GM21515 (cell line): ENCODE data around the gene FFAR3.

Experiments used
- ATAC-seq: cut with Tn5 transposase; IDR thresholded peaks from one replicate; pipeline ENCODE4 v1.9.1; 2021; ENCODE audit not compliant: unreplicated experiment

Gene FFAR3

DNA sequence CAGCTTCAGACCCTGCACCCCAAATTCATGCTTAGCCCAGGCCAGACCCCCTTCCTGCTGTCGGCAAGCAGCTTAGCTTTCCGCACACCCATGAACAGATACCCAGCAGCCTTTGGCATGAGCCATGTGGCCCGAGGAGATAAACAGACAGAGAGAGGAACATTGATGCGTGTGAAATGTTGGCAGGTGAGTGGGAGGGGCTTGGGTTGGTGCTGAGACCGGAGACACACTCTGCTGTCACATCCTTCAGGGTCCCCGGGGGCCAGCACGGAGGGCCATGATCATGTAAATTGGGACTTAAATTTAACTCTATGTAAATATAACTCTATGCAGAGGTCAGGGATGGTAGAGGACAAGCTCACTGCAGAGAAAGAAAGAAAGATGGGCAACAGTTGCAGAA is 27.8 kb upstream of the FFAR3 start:
- peak; percentile 40 for ATAC-seq

DNA sequence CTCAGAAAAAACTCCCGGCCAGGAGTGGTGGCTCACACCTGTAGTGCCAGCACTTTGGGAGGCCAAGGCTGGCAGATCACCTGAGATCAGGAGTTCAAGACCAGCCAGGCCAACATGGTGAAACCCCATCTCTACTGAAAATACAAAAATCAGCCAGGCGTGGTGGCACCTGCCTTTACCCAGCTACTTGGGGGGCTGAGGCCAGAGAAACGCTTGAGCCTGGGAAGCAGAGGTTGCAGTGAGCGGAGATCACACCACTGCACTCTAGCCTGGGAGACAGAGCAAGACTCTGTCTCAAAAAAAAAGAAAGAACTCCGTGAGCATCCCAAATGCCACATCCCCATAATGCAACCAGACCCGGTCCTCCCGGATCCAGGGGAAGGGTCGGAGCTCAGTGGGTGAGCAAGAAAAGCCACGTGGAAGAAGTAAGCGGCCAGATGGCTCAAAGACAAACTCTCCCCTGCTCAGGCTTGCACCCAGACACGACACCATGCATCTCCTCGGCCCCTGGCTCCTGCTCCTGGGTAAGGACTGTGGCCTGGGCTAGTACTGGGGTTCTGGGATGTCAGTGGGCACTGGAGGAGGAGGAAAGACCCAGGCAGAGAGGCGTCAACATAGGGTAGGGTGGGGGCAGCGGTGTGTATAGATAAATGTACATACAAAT is 26.6 kb upstream of the FFAR3 start:
- no peak for ATAC-seq

DNA sequence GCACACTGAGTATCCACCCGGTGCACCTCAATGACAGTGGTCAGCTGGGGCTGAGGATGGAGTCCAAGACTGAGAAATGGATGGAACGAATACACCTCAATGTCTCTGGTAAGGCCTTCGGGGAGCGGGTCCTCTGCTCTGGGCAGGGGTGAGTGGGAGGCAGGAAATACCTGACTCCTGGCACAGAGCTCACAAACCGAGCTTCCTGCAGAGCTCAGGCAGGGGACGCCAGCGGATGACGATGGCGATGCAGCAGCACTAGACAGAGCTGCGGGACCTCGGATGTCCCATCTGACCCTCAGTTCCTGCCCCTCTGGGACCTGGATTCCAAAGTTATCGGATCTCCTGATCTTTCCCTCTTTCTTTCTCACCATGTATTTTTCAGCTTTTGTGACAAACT is 25.4 kb upstream of the FFAR3 start:
- no peak for ATAC-seq

DNA sequence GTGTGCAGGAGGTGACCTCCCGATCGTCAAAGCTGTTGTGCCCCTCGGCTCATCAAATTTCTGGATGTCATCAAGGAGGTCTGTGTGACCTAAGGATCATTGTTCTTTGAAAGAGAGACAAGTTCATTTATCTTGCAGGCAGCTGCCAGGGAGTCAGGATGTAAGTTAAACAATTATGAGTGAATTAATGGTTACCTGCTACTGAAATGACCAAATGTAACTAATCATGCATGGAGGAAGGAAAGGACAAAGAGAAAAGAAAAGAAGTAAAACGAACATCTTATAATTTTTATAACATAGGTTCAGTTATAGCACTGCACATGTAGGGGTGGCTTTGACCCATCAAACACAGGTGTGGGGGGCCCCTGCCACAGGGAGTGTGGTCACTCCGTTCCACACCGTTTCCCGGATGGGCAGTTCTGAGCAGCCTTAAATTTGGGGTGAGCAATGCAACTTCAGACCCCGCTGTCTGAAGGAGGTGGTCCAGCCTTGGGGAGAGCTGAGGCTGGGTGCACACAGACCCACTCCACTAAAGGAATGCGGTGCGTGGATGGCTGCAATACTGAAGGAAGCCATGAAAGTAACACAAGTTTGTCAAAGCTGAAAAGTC is 24.0 kb upstream of the FFAR3 start:
- ATAC-seq, result no peak

DNA sequence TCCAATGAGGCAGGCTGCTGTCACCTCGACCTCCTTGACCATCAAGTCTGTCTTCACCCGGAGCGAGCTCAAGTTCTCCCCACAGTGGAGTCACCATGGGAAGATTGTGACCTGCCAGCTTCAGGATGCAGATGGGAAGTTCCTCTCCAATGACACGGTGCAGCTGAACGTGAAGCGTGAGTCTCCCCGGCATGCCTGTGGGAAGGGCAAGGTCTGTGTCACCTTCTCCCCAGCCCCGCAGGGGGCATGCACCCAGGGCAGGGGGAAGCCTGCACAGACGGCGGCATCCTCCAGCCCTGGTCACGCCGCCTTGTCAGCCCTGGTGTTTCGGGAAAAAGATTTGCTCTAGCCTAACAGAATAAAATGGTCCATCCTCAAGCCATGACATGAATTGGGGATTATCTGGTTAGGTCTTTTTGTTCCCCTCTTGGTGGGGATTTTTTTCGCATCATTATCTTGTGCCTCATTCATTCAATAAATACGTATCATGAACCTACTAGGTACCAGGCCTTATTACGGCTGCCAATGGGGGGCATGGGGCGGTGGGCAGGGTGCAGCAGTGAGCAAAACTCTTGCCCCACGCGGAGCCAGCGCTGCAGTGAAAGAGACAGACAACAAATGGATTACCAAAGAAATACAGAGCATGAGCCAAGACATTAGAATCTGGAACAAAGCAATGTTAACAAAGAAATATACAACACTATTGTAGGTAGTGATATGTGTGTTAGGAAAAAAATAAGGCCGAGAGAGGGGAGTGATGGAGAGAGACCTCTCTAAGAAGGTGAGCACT is 21.9 kb upstream of the FFAR3 start:
- no peak for ATAC-seq

DNA sequence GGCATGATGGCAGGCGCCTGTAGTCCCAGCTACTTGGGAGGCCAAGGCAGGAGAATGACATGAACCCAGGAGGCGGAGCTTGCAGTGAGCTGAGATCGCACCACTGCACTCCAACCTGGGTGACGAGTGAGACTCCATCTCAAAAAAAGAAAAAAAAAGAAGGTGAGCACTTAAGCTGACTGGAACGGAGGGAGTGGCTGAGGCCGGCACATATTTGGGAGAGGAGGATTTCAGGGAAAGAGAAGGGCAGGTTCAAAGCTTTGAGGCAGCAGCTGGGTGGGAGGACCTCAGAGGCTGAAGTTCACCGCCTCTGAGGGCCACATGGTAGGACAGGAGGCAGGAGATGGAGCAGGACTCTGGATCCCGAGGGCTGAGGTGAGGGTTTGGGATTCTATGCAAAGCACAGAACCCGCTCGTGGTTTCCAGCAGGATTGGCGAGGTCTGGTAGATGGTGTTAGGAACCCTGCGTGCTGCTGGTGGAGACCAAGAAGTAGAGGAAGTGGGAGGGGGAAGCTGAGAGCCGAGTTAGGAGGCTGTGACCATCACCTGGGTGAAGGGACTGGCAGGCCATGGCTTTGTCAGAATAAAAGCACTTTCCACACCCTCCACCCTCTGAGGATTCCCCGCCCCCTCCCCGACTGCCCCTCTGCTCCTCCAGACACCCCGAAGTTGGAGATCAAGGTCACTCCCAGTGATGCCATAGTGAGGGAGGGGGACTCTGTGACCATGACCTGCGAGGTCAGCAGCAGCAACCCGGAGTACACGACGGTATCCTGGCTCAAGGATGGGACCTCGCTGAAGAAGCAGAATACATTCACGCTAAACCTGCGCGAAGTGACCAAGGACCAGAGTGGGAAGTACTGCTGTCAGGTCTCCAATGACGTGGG is 20.9 kb upstream of the FFAR3 start:
- ATAC-seq, result no peak

DNA sequence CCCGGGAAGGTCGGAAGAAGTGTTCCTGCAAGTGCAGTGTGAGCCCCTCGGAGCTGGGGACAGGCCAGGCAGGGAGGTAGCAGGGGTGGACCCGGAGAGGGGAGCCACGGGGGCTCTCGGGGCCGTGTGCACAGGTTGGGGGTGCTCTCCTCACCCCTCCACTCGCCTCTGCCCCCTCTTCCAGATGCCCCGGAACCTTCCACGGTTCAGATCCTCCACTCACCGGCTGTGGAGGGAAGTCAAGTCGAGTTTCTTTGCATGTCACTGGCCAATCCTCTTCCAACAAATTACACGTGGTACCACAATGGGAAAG is 20.3 kb upstream of the FFAR3 start:
- ATAC-seq, result no peak

DNA sequence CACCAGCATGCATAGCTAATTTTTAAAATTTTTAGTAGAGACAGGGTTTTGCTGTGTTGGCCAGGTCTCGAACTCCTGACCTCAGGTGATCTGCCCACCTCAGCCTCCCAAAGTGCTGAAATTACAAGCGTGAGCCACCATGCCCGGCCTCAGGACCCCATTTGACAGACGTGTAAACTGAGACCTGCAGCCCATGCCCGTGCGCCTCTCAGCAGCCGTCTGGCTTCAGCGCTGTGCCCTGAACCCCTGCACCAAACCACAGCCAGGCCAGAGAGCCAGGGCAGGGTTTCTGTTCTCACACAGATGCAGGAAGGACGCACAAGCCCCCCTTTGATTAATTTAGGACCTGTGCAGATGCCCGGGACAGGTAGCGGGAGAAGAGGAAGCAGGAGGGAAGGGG is 17.8 kb upstream of the FFAR3 start:
- ATAC-seq, result no peak

DNA sequence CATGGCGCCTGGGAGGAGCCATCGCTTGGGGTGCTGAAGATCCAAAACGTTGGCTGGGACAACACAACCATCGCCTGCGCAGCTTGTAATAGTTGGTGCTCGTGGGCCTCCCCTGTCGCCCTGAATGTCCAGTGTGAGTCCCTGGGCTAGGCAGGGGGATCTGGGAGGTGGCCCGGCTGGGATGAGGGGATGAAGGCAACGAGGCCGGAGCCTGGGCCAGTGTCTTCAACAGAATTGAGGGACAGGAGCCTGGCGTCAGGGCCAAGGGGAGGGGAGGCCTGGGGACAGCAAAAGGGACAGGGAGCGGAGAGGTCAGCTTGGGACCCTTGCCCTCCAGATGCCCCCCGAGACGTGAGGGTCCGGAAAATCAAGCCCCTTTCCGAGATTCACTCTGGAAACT is 17.3 kb upstream of the FFAR3 start:
- no peak for ATAC-seq

DNA sequence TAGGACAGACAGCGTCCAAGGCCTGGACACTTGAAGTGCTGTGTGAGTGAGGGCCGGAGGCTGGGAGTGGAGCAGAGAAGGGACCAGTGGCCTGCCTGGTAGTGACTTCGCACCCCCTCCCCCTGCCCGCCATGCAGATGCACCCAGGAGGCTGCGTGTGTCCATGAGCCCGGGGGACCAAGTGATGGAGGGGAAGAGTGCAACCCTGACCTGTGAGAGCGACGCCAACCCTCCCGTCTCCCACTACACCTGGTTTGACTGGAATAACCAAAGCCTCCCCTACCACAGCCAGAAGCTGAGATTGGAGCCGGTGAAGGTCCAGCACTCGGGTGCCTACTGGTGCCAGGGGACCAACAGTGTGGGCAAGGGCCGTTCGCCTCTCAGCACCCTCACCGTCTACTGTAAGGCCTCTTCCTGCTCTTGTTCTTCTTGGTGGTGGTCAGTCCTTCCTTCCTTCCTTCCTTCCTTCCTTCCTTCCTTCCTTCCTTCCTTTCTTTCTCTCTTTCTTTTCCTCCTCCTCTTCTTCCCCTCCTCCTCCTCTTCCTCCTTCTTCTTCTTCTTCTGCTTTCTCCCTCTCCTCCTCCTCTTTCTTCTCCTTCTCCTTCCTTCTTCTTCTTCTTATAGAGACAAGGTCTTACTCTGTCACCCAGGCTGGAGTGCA is 16.6 kb upstream of the FFAR3 start:
- no peak for ATAC-seq

DNA sequence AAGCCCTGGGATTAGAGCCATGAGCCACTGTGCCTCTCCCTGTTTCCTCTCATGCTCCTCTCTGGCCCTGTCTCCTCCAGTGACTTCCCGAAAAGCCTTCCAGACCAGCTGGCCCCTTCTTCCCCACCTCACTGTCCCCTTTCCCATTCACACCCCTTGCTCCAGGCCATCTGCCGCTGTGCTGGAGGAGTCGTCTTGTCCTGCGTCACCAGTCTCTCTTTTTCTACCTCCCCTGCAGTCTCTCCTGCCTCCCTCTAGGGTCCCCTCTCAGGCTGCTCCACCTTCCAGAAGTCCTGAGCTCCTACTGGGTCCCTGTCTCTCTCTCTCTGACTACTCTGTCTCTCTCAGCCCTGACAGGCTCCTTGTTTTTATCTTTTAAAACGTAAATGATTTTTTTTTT is 15.8 kb upstream of the FFAR3 start:
- no peak for ATAC-seq

DNA sequence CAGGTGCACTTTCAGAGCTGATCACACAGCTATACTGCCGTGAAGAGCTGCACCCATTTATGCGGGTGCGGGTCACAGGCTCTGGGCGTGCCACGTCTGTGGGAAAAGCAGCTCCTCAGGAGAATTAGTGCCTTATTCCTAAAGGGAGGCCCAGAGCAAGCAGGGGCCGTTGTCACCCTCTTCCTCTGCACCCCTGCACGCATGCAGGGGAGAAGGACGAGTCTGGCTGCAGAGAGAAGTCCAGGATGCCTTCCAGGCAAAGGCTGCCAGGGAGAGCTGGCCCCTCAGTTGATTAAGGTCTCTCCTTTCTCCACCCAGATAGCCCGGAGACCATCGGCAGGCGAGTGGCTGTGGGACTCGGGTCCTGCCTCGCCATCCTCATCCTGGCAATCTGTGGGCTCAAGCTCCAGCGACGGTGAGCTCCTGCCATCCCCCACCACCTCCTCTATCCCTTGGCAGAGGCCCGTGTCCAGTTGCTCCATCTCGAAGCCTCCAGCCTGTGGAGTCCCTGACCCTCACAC is 13.7 kb upstream of the FFAR3 start:
- no peak for ATAC-seq

DNA sequence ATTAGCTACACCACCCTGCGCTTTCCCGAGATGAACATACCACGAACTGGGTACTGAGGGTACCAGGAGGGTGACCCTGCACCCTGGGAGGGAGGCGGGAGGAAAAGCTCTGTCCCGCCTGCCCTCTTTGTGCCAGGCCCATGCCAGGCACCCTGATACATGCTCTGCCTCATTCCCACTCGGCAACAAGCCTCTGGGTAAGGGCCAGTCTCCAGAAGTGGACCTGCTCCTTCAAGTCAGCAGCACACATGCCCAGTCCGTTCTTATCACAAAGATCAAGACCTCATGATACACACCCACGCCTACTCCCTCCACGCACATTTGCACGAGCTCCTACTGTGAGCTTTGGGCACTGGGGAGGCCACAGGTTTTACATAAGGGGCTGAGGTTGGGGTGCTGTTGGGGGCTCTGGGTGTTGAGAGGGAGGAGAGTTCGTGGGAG is 12.6 kb upstream of the FFAR3 start:
- no peak for ATAC-seq

DNA sequence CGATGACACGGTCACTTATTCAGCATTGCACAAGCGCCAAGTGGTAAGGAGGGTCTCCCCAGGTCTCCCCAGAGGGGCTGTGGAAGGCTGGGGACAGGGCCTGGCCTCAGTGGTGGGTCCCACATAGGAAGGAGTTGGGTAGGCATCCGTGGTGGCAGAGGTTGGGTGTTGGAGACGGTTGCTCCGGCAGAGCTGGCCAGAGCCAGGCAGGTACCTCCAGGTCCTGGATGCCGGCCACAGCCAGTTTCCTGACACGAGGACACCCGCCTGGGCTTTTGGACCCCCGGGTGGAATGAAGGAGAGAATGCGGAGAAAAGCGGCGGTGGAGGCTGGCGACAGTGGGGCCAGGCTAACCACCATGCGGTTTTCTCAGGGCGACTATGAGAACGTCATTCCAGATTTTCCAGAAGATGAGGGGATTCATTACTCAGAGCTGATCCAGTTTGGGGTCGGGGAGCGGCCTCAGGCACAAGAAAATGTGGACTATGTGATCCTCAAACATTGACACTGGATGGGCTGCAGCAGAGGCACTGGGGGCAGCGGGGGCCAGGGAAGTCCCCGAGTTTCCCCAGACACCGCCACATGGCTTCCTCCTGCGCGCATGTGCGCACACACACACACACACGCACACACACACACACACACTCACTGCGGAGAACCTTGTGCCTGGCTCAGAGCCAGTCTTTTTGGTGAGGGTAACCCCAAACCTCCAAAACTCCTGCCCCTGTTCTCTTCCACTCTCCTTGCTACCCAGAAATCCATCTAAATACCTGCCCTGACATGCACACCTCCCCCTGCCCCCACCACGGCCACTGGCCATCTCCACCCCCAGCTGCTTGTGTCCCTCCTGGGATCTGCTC is 11.8 kb upstream of the FFAR3 start:
- ATAC-seq, result no peak

DNA sequence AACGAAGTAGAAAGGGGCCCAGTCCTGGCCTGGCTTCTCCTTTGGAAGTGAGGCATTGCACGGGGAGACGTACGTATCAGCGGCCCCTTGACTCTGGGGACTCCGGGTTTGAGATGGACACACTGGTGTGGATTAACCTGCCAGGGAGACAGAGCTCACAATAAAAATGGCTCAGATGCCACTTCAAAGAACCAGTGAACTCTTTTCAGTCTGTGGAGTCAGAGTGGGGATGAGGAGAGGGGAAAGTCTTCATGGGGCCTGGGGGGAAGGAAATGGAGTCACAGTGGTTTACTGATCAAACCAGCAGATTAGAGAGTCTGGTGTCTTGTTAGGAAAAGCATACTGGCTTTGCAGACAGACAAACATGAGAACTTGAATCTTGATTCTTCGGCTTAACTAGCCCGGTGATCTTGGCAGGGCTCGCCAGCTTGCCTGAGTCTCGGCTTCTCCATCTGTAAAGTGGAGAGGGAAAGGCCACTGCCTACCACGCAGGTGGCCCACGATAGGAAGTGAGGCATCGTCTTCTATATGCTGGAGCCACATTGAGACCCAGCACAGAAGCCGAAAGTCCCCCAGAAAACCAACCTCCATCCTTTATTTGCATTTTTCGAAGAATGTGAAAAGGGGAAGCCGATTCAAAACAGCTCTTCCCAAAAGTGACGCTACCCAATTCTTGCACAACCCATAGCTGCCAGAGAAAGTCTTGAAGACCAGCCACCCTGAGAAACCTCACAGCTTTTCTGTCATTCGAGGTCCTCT is 10.9 kb upstream of the FFAR3 start, which contains the start of gene FFAR1:
Gene FFAR1, plus strand, starts transcription at position 732 of the 759 bp plus-strand sequence. CDS start 3,650 bp downstream, outside the sequence.
- peak; percentile 46 for ATAC-seq

DNA sequence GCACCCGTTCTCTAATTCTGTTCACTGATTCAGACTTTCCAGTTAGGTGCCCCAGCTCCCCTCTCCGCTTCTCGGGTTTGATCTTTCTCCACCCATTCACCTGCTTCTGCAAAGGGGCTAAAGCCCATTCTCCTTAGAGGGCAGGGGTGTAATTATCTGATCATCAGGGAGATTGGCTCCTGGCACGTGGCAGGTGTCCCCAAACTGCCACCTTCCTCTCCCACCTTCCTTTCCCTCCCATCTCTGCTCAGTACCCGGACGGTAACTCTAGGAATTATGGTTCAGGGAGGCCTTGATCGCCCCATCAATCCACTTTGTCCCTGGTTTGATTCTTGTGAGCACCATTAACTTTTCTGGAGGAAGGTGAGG is 10.3 kb upstream of the FFAR3 start:
- no peak for ATAC-seq

DNA sequence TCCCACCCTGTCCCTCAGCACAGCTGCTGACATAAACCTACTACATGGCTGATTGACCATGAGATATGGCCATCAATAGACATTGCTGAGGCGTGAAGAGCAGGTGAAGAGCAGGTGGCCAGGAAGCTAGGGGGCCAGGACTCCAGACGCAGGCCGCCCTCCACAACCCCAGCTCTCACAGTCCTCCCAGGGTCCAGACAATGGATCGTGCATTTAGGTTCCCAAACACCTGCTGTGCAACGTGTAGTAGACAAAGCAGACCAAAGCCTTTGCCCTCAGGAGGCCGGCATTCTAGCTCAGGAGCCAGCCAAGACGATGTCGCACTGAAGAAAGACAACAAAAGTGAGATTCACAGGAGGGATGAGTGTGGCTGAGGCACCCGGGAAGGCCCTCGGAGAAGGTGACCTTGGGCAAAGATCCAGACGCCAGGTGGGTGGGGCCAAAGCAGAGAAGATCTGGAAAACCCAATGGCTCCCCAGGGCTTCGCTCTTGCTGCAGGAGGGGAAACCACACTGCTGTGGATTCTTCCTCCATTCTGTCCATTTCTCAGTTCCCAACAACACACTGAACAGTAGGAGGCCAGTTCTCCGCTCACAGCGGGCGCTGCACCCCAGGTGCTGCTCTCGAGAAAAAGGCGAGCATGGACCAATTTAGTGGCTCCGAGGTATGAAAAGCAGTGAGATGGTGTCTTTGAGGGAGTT is 9.2 kb upstream of the FFAR3 start:
- no peak for ATAC-seq
